HG03108 (cell line): ENCODE results near the gene PLEKHG3.

Source experiments
- ATAC-seq: cut with Tn5 transposase; IDR thresholded peaks from one replicate; pipeline ENCODE4 v1.9.1; 2021; ENCODE audit warnings: moderate library complexity; ENCODE audit not compliant: unreplicated experiment

The PLEKHG3 gene

DNA sequence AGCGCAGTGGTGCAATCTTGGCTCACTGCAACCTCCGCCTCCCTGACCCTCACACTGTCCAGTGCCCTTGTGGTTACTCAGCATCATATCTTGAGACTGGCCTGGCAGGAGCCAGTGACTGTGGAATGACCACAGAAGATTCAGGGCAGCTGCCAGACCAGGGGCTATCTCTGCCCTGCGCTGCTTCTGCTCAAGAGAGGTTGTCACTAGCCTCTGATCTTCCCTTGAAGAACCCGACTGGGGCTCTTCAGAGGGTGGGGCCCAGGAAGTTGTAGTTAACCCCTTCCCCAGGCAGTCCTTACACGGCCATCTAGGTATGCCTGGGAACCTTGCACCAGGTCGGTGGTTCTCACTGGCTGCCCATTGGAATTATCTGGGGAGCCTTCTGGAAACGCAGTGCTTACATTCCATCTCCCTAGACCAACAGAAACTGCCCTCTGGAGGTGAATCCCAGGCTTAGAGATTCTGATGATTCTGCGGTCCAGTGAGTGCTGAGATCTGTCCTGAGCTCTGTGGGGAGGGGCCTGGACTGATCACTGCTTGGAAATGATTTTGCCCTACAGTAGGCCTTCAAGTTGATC lies 41.4 kb downstream of the PLEKHG3 start:
- ATAC-seq: no peak

DNA sequence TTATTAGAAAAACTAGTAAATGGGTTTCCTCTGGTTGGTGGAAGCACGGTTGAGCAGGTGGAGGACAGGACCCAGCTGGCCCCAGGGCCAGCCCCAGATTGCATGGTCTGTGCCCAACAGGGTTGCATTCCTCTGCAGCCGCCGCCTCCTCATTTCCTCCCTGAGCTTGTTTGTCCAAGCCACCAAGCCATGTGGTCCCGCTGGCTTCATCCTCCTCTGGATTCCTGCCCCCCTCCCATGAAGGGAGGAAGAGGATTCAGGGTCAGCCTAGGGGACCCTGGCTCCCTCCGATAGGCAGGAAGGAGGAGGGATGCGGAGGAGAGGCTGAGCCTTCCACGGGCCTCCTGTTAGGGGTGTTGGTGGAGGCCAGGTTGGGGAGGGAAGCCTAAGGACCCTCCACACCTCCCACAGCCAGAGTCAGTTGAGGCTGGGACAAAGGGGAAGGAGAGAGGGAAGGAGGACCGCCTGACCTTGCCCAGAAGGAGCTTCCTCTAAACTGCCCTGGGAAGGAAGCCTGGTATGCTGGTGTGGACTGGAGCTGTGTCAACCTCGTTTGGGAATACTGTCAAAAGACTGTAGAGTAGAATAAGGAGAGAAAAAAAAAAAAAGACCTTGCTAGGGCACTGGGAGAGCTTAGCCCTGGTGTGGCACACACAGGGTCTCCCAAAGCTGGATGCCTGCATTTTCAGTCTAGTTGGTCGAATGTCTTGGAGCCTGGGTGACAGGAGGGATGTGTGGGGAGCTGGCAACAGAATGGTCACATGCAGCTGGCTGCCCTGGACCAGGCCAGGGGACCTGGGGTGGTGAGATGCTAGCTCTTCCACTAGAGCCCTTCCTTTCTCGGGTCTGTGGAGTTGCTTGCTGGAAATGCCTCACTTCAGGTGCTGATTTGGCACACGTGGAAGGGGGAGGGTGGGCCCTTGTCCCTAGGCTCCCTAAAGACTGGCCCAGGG lies 42.4 kb downstream of the PLEKHG3 start:
- no peak for ATAC-seq

DNA sequence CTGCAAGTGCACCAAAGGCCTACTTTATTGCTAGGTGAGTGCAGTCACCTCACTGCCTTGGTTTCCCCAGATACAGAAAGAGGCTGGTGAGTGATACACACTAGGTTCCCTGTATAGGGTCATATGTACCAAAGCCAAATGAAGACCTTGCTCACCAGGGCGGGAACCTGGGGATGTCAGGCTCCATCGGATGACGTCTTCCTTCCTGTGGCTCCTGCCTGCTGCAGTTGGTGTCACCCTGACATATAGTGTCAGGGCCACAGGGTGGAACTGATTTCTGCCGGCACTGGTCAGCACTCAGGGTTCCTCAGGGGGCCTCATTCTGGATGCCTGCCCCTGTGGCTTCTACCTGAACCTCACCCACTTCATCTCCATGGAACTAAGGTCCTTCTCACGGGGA lies 43.1 kb downstream of the PLEKHG3 start:
- no peak for ATAC-seq

DNA sequence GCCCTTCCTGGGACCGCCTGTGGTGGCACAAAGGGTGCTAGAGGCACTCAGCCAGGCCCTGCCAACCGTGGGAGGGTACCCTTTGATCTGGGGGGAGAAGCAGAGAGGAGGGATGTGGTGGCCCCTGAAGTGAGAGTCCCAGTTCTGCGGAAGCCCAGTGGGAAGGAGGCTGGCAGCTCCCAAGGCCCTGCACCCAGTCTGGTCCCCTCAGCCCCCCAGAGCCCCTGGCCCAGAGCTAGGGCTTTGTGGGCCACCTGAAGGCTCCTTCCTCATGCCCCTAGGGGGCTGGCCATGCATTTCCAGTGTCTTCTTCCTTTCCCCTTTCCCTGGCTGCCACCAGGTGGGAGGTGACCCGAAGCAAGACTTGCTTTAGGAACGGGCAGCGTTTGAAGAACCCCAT lies 44.3 kb downstream of the PLEKHG3 start:
- no peak for ATAC-seq

DNA sequence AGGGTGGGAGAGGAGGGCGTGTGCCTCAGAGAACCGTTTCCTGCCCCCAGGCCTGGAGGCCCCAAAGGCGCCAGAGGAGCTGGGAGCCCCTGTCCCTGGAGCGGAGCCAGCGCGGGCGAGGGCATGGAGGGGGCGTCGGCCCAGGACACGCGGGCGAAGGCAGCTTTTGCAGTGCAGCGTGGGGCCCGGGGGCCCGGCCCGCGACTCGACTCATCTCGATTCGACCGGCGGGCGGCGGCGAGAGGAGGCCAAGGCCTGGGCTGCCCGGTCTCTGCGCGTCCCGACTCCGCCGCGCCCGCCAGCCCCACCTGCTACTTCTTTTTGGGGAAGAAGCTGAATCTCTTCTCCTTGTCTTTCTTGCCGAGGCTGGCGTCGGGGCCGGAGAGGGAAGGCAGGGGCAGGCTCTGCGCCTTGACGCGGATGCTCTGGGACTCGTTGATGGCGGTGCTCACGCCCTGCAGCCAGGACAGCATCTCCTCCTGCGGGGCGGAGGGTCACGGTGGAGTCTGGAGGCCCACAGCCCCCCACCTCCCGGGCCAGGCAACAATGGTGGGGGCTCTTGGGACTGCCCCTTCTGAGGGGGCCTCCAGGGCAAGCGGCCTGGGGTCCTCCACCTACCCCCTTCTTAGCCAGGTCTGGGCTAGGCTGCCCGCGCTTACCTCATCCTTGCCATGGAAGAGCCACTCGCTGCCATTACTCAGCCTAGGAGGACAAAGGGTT lies 44.9 kb downstream of the PLEKHG3 start:
- ATAC-seq: no peak

DNA sequence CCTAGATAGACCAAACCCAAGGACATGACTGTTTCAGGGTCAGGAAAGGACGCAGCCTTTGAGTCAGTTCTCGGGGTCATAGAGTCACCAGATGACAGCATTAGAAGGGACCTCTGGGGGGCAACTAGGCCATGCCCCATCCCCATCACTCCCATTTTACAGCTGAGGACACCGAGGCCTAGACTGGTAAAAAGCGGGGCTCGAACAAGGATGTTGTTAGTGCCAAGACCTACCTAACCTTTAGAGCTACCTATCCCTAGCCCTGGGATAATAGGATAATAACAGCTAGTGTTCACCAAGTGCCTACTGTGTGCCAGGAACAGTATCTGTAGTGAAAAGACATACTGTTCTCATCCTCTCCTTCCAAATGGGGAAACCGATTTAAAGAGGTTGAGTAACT lies 48.7 kb downstream of the PLEKHG3 start:
- no peak for ATAC-seq

DNA sequence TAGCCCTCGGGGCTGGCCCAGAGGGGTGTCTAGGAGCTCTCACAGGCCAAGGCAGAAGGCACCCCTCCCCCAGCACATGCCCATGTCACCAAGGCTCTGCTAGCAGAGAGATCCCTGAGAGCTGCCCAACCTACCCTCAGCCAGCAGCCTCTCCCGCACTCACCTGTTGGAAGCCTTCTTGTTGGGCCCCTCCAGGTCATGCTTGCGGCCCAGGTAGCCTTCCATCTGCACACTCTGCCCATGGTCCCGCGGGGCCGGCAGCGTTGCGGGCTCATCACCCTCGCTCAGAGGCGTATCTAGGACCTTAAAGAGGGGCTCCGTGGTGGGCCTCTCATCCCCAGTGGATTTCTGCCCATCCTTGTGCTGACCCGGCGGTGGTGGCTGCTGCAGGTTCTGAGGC lies 49.1 kb downstream of the PLEKHG3 start:
- ATAC-seq: no peak

DNA sequence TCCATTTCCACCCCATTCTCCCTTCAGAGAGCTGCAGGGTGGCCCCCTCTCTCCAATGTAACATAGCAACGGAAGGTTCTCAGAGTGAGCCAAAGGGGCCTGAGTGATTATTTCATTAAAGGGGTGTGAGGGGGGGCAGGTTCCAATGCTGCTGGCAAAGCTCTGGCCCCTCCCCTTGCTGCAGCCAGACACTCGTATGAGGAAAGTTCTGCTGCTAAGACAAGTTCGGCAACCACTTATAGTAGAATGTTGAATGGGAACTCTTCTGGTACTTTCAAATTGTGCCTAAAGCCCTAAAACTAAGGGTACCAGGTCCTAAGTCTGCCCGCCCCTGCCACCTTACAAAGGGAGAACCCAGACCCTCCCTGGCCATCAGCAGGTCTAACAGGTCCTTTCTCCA lies 49.8 kb downstream of the PLEKHG3 start:
- ATAC-seq: no peak

DNA sequence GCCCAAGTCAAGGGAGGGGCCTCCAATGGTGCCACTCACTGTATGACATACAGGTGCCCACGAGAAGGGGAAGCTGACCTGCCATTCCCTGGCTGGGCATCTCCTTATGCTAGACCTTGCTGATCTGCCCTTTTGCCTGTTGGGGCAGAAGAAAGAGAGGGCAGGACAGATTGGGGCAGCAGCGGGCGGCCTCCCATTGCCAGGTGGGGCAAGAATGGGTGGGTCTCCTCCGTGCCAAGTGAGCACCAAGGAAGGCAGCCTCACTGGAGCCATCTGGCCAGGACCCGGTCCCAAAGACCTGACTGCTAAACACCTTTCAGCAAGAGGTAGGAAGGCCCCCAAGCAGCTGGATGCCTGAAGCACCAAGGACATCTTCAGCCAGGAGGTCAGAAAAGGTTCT lies 50.5 kb downstream of the PLEKHG3 start:
- ATAC-seq: no peak

DNA sequence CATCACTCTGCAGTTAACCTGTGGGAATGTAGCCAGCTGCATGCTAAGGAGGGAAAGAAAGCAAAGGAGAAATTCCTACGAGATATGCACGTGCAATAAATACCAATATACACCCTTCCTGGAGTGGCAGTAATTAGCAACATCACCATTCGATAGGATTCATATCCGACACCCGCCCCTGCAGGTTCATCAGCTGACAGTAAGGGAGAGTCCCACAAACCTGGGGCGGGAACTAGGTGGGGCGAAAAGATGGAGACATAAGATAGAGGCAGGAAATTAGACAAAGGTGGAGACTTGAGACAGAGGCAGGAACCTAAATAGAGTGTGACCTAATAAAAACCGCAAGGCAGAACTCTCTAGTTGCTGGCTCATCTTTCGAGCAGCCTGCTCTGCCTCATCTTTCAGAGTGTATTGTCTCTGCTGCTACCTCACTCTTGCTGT lies 51.6 kb downstream of the PLEKHG3 start:
- no peak for ATAC-seq

DNA sequence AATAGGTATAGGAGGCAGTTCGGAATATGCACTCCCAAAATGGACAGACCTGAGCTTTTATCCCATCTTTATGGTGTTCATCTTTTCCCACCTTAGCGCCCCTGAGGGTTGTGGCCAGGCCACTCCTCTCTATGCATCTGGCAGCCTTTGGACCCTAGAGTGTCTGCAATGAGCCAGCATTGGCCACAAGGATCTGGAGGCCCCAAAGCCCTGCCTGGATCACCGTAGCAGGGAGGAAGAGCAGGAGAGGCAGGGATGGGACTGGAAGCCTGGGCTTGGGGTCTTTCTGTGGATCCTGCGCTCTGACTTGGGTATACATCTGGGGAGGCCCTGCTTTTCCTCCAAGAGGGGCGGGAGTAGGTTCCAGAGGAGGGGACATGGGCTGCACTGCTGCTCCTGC lies 52.5 kb downstream of the PLEKHG3 start:
- ATAC-seq: no peak

DNA sequence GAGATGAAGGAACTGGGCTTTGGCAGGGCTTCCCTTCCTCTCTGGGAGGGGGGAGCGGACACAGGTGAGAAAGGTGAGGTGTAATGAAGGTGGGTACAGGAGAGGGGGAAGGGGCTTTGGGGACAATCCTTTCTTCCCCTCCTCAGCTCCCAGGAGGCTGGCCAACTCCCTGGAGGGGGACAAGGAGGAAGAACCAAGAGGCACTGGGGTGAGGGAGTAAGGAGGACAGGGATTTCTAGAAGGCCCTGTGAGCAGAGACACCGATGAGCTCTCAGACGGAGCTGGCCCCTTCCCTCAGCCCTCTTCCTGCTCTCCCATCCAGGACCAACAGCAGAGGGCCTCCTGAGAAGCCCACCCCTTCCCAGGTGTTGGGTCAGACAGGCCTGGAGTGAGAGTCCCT lies 53.4 kb downstream of the PLEKHG3 start:
- no peak for ATAC-seq

DNA sequence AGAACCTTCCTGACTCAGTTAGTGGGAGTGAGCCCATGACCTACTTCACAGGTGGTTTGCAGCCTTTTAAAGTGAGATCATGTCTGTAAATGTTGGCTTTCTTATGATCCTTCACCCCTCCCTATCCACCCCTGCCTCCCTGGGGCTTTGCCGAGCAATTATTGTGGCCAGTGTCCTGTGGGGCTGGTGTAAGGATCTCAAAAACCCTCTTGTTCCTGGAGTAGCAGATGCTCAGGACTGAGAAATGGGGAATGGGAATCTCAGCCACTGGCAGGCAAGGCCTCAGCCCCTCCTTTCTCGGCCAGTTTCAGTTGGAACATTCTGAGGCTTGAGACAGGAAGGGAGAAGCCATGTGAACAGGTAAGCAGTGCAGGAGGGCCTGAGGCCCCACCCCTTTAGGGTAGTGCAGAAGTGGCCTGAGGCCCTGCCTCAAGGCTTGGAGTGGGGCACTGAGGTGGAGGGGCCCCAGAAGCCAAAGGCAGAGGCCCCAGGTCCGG lies 53.8 kb downstream of the PLEKHG3 start:
- no peak for ATAC-seq

DNA sequence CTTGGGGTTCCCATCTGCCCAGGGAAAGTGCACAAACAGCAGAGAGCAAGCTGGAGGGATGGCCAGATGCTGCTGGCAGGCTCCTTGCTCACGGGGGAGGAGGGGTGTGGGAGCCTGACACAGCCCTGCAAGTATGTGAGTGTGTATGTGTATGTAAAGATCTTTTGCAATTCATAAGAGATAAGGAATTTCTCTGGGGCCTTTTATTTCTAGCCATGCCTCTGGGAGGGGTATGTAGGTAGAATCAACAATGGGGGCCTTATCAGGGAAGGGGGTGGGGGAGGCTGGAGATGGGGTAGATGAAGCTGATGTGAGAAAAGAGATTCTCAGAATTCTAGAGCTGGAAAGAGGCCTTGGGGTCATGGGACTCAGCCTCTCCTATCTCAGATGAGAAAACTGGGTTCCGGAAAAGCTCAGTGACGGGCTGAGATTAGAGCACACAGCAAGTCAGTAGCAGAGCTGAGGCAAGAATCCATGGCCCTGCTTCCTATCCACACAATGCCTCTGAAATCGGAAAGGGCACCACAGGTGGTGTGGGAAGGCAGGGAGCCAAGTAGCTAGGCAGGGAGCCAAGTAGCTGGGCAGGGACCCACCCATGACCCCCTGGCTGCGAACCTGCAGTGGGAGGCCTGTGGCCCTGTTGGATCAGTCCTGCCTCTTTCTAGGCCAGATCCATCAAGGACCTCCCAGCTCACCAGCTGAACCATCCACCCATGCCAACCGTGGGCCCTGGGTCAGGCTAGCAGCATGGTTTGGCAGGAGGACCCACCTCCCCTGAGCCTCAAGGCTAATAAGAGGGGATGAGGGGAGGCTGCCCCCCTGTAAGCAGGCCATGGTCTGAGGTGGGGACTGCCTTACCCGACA lies 54.7 kb downstream of the PLEKHG3 start:
- ATAC-seq: no peak

DNA sequence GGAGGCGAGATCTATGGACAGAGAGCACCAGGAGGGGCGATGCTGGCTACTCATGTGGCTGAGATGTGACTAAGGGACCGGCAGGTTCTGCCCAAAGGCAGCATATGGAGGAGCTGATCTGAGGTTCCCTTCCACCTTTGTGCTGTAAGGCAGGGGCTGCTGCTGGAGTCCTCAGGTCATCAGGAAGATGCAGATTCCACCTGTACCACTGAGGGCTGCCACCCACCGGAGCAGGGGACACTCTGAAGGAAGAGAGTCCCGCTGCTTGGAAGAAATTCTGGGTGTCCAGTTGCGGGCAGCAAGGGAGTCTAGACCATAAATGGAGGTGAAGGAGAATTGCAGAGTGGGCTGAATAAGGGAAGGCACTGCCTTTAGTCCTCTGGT lies 55.3 kb downstream of the PLEKHG3 start:
- no peak for ATAC-seq

DNA sequence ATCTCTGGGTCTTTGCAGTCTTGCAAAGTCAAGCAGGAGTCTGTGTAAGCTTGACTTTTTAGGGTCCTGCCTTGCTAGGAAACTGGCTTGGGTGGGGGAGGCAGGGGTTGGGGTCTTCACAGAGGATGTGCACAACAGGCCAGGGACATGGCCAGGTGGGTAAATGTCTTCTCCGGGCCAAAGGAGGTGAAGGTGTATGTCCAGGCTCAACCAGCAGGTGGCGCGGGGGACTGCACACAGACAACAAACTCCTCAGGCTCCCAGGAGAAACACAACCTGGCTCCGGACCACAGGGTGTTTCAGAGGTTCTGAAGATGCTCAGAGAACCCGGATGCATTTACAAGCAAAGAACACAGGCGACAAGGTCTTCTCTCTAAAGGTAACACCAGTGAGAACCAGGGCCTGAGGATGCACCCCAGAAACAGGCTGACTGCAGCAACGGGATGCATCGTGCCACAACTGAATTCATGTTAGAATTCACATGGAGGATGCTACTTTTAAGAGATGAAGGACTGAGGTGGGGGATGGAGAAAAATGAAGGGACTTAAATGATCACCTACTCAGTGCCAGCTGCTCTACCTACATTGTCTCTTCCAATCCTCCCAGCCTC lies 56.0 kb downstream of the PLEKHG3 start:
- no peak for ATAC-seq

DNA sequence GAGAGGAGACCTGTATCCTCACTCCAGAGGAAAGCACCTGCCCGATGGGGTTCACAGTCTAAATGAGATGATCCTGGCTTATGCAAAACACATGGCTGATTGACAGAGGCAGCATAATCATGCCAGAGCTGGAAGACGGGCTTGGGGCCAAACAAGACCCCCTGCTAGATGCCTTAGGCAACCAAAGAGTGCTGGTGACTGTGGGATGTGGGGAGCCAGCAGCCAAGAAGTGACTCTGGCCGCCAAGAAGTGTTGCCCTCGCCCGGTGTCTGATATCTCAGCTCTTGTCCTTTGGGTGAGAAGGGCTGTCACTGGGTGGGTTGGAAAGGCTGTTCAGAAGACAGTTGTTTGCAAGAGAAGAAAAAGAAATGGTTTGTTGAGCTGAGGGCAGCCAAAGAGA lies 56.7 kb downstream of the PLEKHG3 start:
- no peak for ATAC-seq

DNA sequence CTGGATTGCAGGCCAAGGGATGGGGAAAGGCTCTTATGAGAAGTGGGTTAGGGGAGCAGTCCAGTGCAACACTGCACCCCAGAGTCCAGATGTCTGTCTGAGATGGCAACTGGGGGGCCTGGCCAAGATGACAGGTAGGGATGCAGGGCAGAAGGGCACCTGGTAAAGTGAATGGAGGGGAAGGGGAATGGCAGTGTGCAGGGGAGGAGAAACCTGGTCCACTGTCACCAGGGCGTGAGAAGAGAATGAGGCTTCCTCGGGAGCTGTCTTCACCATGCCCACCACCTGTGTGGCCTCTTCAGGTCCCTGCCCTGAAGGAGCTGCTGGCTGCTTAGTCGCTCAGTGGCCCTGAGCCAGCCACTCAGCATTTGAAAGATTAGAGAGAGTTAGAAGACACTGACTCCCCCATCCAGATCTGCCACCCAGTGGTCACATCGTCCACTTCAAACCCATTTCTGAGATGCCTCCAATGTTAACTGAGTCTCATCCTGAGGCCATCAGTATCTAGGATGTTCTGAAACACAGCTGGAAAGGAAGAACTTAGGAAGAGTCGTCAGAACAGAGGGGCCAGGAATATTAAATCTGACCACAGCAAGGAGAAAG lies 57.3 kb downstream of the PLEKHG3 start:
- ATAC-seq: no peak

DNA sequence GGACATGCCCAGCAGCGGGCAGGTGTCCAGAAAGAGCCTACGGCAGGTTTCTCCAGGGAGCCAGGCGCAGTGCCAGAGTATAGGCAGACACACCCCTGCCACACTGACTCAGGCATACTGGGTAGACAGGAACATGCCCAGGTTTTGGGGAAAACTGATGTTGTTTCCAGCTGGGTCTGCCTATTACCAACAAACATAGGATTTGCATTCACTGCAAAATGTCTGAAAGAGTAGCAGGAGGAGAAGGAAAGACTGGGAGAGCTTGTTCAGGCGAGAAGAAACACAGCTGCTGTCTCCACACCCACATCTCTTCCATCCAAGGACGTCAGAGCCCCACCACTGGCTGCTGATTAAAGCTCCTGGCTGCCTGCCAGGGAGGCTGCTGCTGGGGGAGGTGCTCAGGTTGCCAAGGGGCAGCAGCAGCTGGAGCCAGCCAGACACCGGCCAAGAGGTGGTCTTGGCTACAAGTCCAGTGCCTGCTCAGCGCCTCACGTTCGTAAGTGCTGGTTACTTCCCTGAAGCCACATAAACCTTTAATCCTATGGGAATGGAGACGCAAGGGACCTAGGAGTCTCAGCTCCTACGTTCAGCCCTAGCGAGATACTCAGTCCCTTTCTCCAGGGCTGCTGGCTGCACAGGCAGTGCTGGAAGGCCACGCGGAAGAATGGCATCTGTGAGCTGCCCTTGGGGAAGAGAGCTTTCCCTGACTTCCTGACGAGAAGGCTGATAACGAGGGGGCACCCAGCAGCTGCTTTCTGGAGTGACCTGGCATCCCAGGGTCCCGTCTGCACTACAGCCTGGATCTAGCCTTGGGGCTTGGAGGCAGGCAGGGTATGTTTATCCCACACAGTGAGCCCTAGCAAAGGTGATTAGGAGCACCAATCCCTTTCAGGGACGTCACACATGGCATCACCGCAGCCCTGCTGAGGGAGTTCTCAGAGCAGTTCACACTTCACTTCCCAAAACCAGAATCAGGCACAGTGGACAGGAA lies 58.1 kb downstream of the PLEKHG3 start:
- ATAC-seq: no peak
